HEK293T (cell line): ENCODE data around the gene OR6A2.

Source experiments
- CTCF ChIA-PET: fragments of 350-600 bp; formaldehyde crosslinking; extraction: SDS; loops from one replicate; lab custom pipeline; 2021; ENCODE audit warnings: antibody characterized with exemption, inconsistent platforms; lab: Yijun Ruan, JAX
- POLR2A ChIA-PET: fragments of 350-600 bp; formaldehyde crosslinking; extraction: SDS; loops from one replicate; lab custom pipeline; 2020; ENCODE audit warnings: antibody characterized with exemption, inconsistent platforms; lab: Yijun Ruan, JAX
- DNase-seq: peaks from one replicate; pipeline ENCODE4 v3.0.0; 2012; ENCODE audit warnings: mixed read lengths; ENCODE audit errors: extremely low spot score
- ARNT ChIP-seq: fragments of 450-650 bp; IDR thresholded peaks from 2 replicates; pipeline ENCODE4 v1.6.1; 2017; ENCODE audit warnings: mild to moderate bottlenecking
- BHLHE40 ChIP-seq: fragments of 450-650 bp; IDR thresholded peaks from 2 replicates; pipeline ENCODE4 v1.6.1; 2016; ENCODE audit warnings: mild to moderate bottlenecking, moderate library complexity, borderline replicate concordance
- CTBP1 ChIP-seq: fragments of 450-650 bp; IDR thresholded peaks from 2 replicates; pipeline ENCODE4 v1.6.1; 2016; ENCODE audit warnings: borderline replicate concordance
- ELF4 ChIP-seq: fragments of 450-650 bp; IDR thresholded peaks from 2 replicates; pipeline ENCODE4 v1.6.1; 2017; ENCODE audit warnings: antibody characterized with exemption
- FOXA1 ChIP-seq: fragments of 450-650 bp; IDR thresholded peaks from 2 replicates; pipeline ENCODE4 v1.6.1; 2016; ENCODE audit warnings: mild to moderate bottlenecking
- FOXK2 ChIP-seq: fragments of 450-650 bp; IDR thresholded peaks from 2 replicates; pipeline ENCODE4 v1.6.1; 2016; ENCODE audit warnings: mild to moderate bottlenecking
- FOXM1 ChIP-seq: fragments of 450-650 bp; IDR thresholded peaks from 2 replicates; pipeline ENCODE4 v1.6.1; 2017; ENCODE audit warnings: mild to moderate bottlenecking, borderline replicate concordance
- HDGF ChIP-seq: fragments of 450-650 bp; IDR thresholded peaks from 2 replicates; pipeline ENCODE4 v1.6.1; 2017; ENCODE audit warnings: antibody characterized with exemption, borderline replicate concordance
- L3MBTL2 ChIP-seq: fragments of 450-650 bp; conservative IDR thresholded peaks from 2 replicates; pipeline ENCODE4 v1.6.1; 2016; ENCODE audit warnings: mild to moderate bottlenecking
- LEF1 ChIP-seq: fragments of 450-650 bp; IDR thresholded peaks from 2 replicates; pipeline ENCODE4 v1.6.1; 2017; ENCODE audit warnings: mild to moderate bottlenecking, borderline replicate concordance
- NFRKB ChIP-seq: fragments of 450-650 bp; IDR thresholded peaks from 2 replicates; pipeline ENCODE4 v1.6.1; 2016; ENCODE audit warnings: mild to moderate bottlenecking, moderate library complexity
- PKNOX1 ChIP-seq: fragments of 450-650 bp; IDR thresholded peaks from 2 replicates; pipeline ENCODE4 v1.6.1; 2016
- SP1 ChIP-seq: fragments of 450-650 bp; IDR thresholded peaks from 2 replicates; pipeline ENCODE4 v1.6.1; 2017
- SUZ12 ChIP-seq: fragments of 450-650 bp; IDR thresholded peaks from 2 replicates; pipeline ENCODE4 v1.6.1; 2016; ENCODE audit warnings: mild to moderate bottlenecking
- TARDBP ChIP-seq: fragments of 450-650 bp; IDR thresholded peaks from 2 replicates; pipeline ENCODE4 v1.6.1; 2016
- ZNF384 ChIP-seq: fragments of 450-650 bp; IDR thresholded peaks from 2 replicates; pipeline ENCODE4 v1.6.1; 2016

Gene OR6A2

GRCh38 chr11:6794639-6795038 lies 4.8 kb downstream of the OR6A2 start:
- no peak for TF ChIP-seq ARNT
- no peak for TF ChIP-seq PKNOX1
- no peak for TF ChIP-seq CTBP1
- TF ChIP-seq ZNF384, result no peak
- no peak for TF ChIP-seq LEF1
- TF ChIP-seq L3MBTL2, result no peak
- TF ChIP-seq SP1, result no peak
- no peak for TF ChIP-seq HDGF
- TF ChIP-seq BHLHE40, result no peak
- TF ChIP-seq TARDBP, result no peak
- no peak for TF ChIP-seq FOXK2
- no peak for TF ChIP-seq SUZ12
- TF ChIP-seq FOXM1, result no peak
- no peak for TF ChIP-seq NFRKB
- ChIA-PET CTCF (no interaction called here), POLR2A (no interaction called here)
- DNase-seq, result no peak

- no peak for DNase-seq
- POLR2A ChIA-PET, result no interaction called here
- CTCF ChIA-PET, result no interaction called here
- no peak for TF ChIP-seq SP1
Measured at GRCh38 chr11:6790546-6790945, 8.9 kb downstream of the OR6A2 start.

GRCh38 chr11:6782720-6783119 lies 16.8 kb downstream of the OR6A2 start, which contains the start of gene OR2AG1:
Gene OR2AG1 (plus strand): TSS chr11:6783020. CDS start chr11:6785038, 2,018 bp downstream.
- no peak for TF ChIP-seq FOXM1
- TF ChIP-seq FOXK2, result no peak
- TF ChIP-seq L3MBTL2, result no peak
- no peak for TF ChIP-seq CTBP1
- TF ChIP-seq NFRKB, result no peak
- TF ChIP-seq ARNT, result no peak
- no peak for TF ChIP-seq ZNF384
- TF ChIP-seq SUZ12, result no peak
- TF ChIP-seq SP1, result no peak
- no peak for TF ChIP-seq HDGF
- no peak for TF ChIP-seq LEF1
- no peak for TF ChIP-seq BHLHE40
- TF ChIP-seq TARDBP, result no peak
- TF ChIP-seq FOXA1, result no peak
- TF ChIP-seq ELF4, result no peak
- TF ChIP-seq PKNOX1, result no peak
- ChIA-PET POLR2A (no interaction called here), CTCF (no interaction called here)
- no peak for DNase-seq

GRCh38 chr11:6780829-6781228 lies 18.7 kb downstream of the OR6A2 start:
- ChIA-PET CTCF (no interaction called here), POLR2A (no interaction called here)

GRCh38 chr11:6778518-6778917 lies 21.0 kb downstream of the OR6A2 start:
- ChIA-PET POLR2A (no interaction called here), CTCF (interaction anchor here (0.7 kb wide), 1 partner anchor 41 kb away, joined by 3 read pairs; no protein-coding TSS in a partner anchor)
- no peak for DNase-seq
- TF ChIP-seq HDGF (no peak), ARNT (no peak), SUZ12 (no peak), LEF1 (no peak), FOXK2 (no peak), FOXA1 (no peak), SP1 (no peak)

More at GRCh38 chr11:6780829-6781228, 18.7 kb downstream of the OR6A2 start:
- TF ChIP-seq FOXA1, result no peak
- no peak for TF ChIP-seq FOXK2
- TF ChIP-seq LEF1, result no peak
- no peak for TF ChIP-seq HDGF
- no peak for TF ChIP-seq TARDBP
- no peak for TF ChIP-seq NFRKB
- no peak for TF ChIP-seq L3MBTL2
- TF ChIP-seq ELF4, result no peak
- TF ChIP-seq CTBP1, result no peak
- no peak for TF ChIP-seq ARNT
- TF ChIP-seq PKNOX1, result no peak
- DNase-seq, result no peak

GRCh38 chr11:6771926-6772893 lies 27.3 kb downstream of the OR6A2 start, which contains the start of gene OR2AG2:
Gene OR2AG2 (minus strand): TSS chr11:6771976. CDS start chr11:6768957, 3,019 bp downstream.
- no peak for DNase-seq
- CTCF ChIA-PET, result no interaction called here
- TF ChIP-seq SUZ12 (no peak), CTBP1 (no peak), HDGF (no peak), ZNF384 (no peak), TARDBP (no peak), ELF4 (no peak), PKNOX1 (no peak)
- POLR2A ChIA-PET, result no interaction called here
